Immature natural killer cell (primary cell): Measurements from ENCODE around the gene SLX4. TPM values are rescaled to one million over a fixed set of nuclear protein-coding genes. Genes with fewer than 3 reads are reported as not detected.

Experiments used
- DNase-seq, 3 donors: peaks; one replicate each; pipeline ENCODE4 v3.0.0; 2022; ENCODE audit warnings: mixed read lengths in 1 of 3
- H3K27ac Mint-ChIP-seq, 6 donors: one replicate each; pipeline ENCODE4 v1.8.0; 2020; ENCODE audit warnings: mixed read lengths in 6 of 6, mild to moderate bottlenecking in 5 of 6, inconsistent platforms in 4 of 6, moderate library complexity in 3 of 6
- H3K27me3 Mint-ChIP-seq, 3 donors: one replicate each; pipeline ENCODE4 v1.8.0; 2020 to 2021; ENCODE audit warnings: low read depth in 3 of 3, mild to moderate bottlenecking in 3 of 3, mixed read lengths in 3 of 3, moderate library complexity in 3 of 3, inconsistent platforms in 1 of 3
- H3K36me3 Mint-ChIP-seq, 3 donors: one replicate each; pipeline ENCODE4 v1.8.0; 2020; ENCODE audit warnings: mixed read lengths in 3 of 3, inconsistent platforms in 2 of 3, mild to moderate bottlenecking in 2 of 3
- H3K4me1 Mint-ChIP-seq, 2 donors: one replicate each; pipeline ENCODE4 v1.8.0; 2020; ENCODE audit warnings: inconsistent platforms in 2 of 2, mild to moderate bottlenecking in 2 of 2, mixed read lengths in 2 of 2, moderate library complexity in 1 of 2
- H3K4me3 Mint-ChIP-seq, 5 donors: one replicate each; pipeline ENCODE4 v1.8.0; 2020; ENCODE audit warnings: mild to moderate bottlenecking in 5 of 5, mixed read lengths in 5 of 5, inconsistent platforms in 3 of 5, moderate library complexity in 3 of 5
- H3K9me3 Mint-ChIP-seq, 6 donors: one replicate each; pipeline ENCODE4 v1.8.0; 2020; ENCODE audit warnings: mild to moderate bottlenecking in 6 of 6, mixed read lengths in 6 of 6, inconsistent platforms in 4 of 6, moderate library complexity in 3 of 6
- polyA plus RNA-seq, 3 donors: library from polyadenylated mRNA; unstranded; fragments of 300-500 nt; fragmentation: Illumina TruSeq; gene quantifications; one replicate each; pipeline ENCODE4 v1.2.3, GENCODE V29; 2021

SLX4 gene
- polyA plus RNA-seq, 3 donors from 2014 or later = 0.43 to 1.8 TPM; not detected in 1

DNA sequence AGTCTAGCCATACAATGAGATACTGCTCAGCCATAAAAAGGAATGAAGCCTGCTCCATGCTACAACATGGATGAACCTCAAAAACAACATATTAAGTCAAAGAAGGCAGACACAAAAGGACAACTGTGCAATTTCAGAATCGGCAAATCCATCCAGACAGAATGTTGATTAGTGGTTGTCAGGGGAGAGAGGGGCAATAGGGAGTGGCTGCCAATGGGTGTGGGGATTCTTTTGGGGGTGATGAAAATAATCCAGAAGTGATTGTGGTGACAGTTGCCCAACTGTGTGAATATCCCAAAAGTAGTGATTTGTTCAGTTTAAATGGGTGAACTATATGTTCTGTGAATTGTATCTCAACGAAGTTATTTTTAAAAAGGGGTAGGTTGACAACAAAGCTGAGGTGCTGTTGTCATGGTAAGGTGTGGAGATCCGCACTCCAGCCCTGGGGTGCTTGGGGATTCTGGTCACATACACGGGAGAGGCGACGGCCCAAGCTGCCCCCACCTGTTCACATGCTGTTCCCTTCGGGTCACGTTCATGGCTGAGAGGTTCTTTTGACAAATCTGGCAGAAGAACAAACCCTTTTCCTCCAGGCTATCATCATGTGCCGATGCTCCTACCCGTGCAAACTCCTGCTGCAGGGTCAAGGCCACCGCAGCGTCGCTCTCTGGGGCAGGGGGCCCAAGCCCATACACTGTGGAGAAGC is 9.6 kb downstream of the SLX4 start:
- Mint-ChIP-seq H3K4me1 (peaks cover 11 to 14% of the 10 kb centered on the region in 2 donors), H3K4me3 (no peak overlapping the region), H3K27me3 (peaks cover under 1 to 2% (median 2%) of the 10 kb centered on the region in 3 donors), H3K27ac (peak overlapping the region in 1 of 6 donors; percentile 25), H3K9me3 (no peaks in the 10 kb centered on the region), H3K36me3 (peaks cover 24 to 42% (median 27%) of the 10 kb centered on the region in 3 donors)
- no peak for DNase-seq

DNA sequence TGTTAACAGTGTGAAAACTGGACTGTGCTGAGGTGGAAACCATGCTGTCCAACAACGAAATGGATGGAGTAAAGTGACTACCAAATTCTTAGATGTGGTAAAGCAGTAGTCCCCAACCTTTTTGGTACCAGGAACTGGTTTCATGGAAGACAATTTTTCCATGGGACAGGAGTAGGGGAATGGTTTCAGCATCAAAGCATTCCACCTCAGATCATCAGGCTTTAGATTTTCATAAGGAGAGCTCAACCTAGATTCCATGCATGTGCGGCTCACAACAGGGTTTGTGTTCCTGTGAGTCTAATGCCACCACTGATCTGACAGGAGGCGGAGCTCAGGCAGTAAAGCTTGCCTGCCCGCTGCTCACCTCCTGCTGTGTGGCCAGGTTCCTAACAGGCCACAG is 11.5 kb downstream of the SLX4 start:
- H3K27me3 Mint-ChIP-seq = peaks cover 1 to 2% (median 2%) of the 10 kb centered on the region in 3 donors
- H3K27ac Mint-ChIP-seq = peak overlapping the region in 1 of 6 donors; percentile 40
- H3K36me3 Mint-ChIP-seq = peaks cover 22 to 35% (median 24%) of the 10 kb centered on the region in 3 donors
- no peak overlapping the region for H3K4me3 Mint-ChIP-seq
- peaks cover 10 to 23% of the 10 kb centered on the region in 2 donors for H3K4me1 Mint-ChIP-seq
- no peak for DNase-seq
- H3K9me3 Mint-ChIP-seq = no peaks in the 10 kb centered on the region

DNA sequence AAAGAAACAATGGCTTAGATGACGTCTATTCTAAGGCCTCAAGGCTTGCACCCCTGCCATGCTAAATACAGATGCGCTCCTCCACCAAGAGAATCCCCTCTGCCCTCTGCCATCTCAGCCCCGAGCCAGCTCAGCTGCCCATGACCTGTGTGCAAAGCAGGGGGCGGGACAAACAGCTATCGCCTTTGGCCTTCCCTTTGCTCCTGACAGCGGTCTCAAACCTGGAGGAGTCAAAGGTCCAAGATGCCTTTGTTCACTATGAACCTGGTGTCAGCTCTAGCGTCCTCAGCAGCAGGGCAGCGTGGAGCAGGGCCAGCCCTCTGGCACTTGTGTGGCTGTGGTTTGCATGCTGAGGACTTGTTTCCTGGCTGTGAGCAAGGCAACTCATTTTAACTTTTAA is 12.3 kb downstream of the SLX4 start:
- Mint-ChIP-seq H3K27me3 (peaks cover 2 to 3% (median 2%) of the 10 kb centered on the region in 3 donors), H3K27ac (no peak overlapping the region), H3K9me3 (no peaks in the 10 kb centered on the region), H3K4me3 (peak overlapping the region in 1 of 5 donors; percentile 21), H3K36me3 (peaks cover 22 to 33% (median 24%) of the 10 kb centered on the region in 3 donors), H3K4me1 (peaks cover 10 to 23% of the 10 kb centered on the region in 2 donors)
- no peak for DNase-seq

DNA sequence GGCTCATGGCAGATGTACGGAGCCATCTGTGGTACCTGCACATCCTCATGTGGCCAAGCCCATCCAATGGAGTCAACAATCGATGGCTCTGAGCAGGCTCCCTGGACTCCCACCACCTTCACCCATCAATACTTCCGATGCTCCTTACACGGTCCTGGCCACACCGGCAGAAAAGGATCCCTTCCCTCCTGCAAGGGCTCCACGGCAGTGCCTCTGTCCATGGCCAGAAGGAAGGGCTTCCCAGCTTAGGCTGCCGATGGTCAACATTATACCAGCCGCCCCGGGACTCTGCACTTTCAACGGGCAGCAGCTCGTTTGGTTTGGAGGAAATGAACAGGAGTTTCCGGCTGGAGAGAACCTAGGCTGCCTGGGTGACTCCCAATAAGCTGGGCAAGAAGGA is 13.2 kb downstream of the SLX4 start:
- Mint-ChIP-seq H3K4me3 (no peak overlapping the region), H3K27ac (no peak overlapping the region), H3K9me3 (no peaks in the 10 kb centered on the region), H3K36me3 (peaks cover 18 to 26% (median 20%) of the 10 kb centered on the region in 3 donors), H3K4me1 (peaks cover 10 to 23% of the 10 kb centered on the region in 2 donors), H3K27me3 (peaks cover 2 to 3% (median 2%) of the 10 kb centered on the region in 3 donors)
- no peak for DNase-seq

DNA sequence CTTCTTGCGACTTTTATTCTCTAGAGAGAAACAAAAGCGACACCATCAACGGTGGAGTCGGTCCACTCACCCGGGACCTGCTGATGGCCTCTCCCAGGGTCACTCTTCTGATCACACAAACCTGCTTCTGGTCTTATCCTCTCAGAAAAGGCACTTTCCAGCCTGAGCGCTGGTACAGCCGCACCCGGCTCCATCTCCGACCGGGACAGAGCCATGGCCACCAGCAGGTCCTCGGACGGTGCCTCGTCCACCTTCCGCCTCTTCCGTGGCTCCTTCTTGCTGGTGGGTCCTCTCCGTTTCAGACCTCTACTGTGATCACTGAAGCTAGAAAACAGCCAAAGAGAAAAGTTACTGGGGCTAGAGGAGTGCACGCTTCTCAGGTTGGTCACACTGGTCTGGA is 13.7 kb downstream of the SLX4 start:
- Mint-ChIP-seq H3K4me3 (no peak overlapping the region), H3K27ac (no peak overlapping the region), H3K9me3 (no peaks in the 10 kb centered on the region), H3K27me3 (peaks cover 2 to 3% (median 2%) of the 10 kb centered on the region in 3 donors), H3K4me1 (peaks cover 10 to 23% of the 10 kb centered on the region in 2 donors), H3K36me3 (peaks cover 17 to 24% (median 19%) of the 10 kb centered on the region in 3 donors)
- DNase-seq = no peak

DNA sequence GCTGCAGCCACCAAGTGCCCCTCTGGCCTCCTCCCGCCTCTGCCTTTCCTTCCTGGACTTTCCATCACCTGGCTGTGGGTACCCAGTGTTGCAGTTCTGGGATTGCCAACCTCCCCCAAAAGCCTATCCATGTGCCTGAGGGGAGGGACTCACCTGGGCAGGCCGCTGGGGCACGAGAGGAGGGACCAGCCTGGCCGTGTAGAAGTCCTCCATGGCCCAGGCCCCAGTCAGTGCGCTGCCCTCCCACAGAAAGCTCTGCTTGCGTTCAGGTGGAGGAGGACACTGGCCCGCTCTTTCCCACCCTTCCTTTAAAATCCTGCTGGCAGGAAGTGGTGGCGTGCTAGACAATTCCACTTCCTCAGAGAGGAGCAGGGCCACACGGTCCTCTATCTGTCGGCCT is 14.2 kb downstream of the SLX4 start:
- H3K36me3 Mint-ChIP-seq = peaks cover 14 to 21% (median 19%) of the 10 kb centered on the region in 3 donors
- peaks cover 2 to 3% (median 2%) of the 10 kb centered on the region in 3 donors for H3K27me3 Mint-ChIP-seq
- DNase-seq = no peak
- H3K27ac Mint-ChIP-seq = no peak overlapping the region
- H3K4me3 Mint-ChIP-seq = no peak overlapping the region
- H3K4me1 Mint-ChIP-seq = peaks cover 10 to 23% of the 10 kb centered on the region in 2 donors
- H3K9me3 Mint-ChIP-seq = no peaks in the 10 kb centered on the region

DNA sequence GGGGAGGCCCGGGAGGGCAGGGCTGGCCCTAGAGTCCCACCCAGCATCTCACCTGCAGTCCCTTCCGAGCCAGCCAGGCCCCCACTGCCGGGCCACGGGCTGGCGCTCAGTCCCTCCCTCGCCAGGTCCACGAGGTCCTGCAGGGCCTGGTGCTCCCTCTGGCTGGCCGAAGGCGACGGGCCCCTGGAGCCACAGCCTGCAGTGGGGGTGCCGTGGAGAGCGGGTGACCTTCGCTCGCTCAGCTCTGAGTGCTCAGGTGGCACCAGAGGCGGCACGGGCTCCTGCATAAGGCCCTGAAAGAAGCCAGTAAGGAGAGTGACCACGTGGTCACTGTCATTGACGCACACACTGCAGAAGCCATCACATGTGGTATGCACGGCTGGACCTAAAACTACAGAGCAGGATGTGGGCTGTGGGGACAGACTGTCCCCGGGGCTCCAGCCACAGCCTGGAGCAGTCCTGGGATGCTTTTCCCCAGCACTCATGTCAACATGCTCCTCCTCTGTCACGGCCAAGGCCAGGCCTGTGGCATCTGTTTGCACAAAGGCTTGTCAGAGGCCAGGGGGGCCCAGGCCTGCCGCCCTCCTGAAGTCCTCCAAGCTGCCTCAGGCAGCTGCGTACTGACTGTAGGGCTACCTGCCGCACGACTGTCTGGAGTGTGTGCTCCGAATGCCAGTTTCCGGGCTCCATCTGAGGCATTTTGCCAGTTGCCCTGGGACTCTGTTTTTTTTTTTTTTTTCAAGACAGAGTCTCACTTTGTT is 15.1 kb downstream of the SLX4 start:
- Mint-ChIP-seq H3K4me1 (peaks cover 10 to 23% of the 10 kb centered on the region in 2 donors), H3K27me3 (peaks cover 1 to 3% (median 2%) of the 10 kb centered on the region in 3 donors), H3K9me3 (no peaks in the 10 kb centered on the region), H3K27ac (no peak overlapping the region), H3K36me3 (peaks cover 7 to 18% (median 17%) of the 10 kb centered on the region in 3 donors), H3K4me3 (no peak overlapping the region)
- no peak for DNase-seq

DNA sequence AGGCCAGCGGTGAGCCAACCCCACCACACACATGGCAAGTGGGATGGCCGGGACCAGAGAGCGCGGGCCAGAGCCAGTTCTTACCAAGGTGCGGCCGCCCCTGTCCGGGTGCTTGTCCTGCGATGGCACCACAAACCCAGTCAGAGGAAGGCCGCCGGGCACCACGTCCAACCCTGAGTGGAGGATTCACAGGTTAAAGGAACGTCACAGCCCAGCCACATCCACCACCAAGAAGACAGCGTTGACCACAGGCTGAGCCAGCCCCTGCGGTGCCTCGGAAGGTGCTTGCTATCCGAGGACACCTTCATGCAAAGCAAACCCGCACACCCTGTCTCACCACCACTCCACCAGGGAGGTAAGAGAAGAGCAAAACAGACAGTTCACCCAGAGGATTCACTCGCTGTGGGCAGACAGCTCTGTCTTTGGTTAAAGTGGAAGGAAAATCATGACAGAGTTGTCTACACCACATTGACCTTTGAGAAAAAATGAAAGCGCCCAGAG is 15.8 kb downstream of the SLX4 start:
- peaks cover 10 to 23% of the 10 kb centered on the region in 2 donors for H3K4me1 Mint-ChIP-seq
- H3K9me3 Mint-ChIP-seq = no peaks in the 10 kb centered on the region
- H3K4me3 Mint-ChIP-seq = peak overlapping the region in 3 of 5 donors; percentile 31 to 53 (median 34)
- peaks cover 0 to 3% (median 2%) of the 10 kb centered on the region in 3 donors for H3K27me3 Mint-ChIP-seq
- peak overlapping the region in 2 of 6 donors; percentile 49 to 66 for H3K27ac Mint-ChIP-seq
- DNase-seq = peak; percentile 52 to 59 (median 55)
- peaks cover 10 to 20% (median 19%) of the 10 kb centered on the region in 3 donors for H3K36me3 Mint-ChIP-seq

DNA sequence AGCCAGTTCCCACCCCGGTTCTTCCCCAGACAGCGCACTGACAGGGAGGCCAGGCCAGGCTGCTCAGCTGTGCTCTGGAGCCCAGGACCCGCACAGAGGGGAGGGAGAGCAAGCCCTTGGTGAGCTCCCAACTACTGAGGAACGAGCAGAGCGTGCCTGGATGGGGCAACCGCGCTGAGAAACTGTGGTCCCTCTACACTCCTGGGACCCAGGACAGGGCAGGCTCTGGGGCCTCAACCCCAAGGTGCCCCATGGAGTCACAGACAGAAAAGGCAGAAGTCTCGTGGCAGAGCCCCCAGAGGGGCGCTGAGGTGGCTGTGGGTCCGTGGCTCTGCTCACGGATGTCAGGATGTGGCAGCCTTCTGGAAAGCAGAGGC is 16.3 kb downstream of the SLX4 start:
- no peaks in the 10 kb centered on the region for H3K9me3 Mint-ChIP-seq
- H3K27ac Mint-ChIP-seq = no peak overlapping the region
- peak overlapping the region in 1 of 5 donors; percentile 53 for H3K4me3 Mint-ChIP-seq
- H3K27me3 Mint-ChIP-seq = peaks cover 0 to 3% (median 2%) of the 10 kb centered on the region in 3 donors
- peaks cover 10 to 23% of the 10 kb centered on the region in 2 donors for H3K4me1 Mint-ChIP-seq
- peaks cover 12 to 25% (median 23%) of the 10 kb centered on the region in 3 donors for H3K36me3 Mint-ChIP-seq
- no peak for DNase-seq

DNA sequence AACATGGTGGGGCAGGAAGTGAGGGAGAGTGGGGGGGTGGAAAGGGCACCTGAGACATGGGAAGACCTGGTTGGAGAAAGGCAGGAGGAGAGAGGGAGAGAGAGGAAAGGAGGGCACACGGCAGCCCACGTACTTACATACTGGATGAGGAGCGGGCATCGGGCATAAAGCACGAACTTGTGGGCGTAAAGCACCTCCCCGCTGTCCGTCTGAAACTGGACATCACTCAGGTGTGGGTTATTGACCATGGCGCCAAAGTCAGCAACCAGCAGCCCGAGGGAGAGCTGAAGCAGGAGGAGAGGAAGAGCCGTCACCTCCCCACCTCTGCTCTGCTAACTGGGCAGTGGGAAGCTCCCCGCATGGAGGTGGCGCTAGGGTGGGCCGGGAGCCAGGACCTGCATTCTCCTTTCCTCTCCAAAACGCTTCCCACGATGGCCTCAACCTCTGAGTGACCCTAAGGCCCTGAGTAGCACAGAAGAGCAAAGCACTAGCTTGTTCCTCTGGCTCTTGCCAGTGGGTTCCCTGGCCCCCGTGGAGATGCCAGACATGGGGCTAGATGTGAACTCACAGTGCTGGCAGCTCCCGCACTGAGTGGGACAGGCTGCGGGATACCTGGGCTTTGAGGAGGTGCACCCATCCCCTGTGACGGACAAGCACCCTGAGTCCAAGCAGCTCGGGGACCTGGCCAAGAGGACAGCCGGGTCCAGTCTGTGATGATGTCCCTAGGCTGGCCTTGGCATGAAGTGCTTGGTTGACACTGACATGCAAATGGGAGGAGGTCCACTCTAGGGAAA is 16.9 kb downstream of the SLX4 start:
- no peak for DNase-seq
- peaks cover 0 to 3% (median 2%) of the 10 kb centered on the region in 3 donors for H3K27me3 Mint-ChIP-seq
- no peak overlapping the region for H3K27ac Mint-ChIP-seq
- peaks cover 7 to 18% of the 10 kb centered on the region in 2 donors for H3K4me1 Mint-ChIP-seq
- H3K9me3 Mint-ChIP-seq = no peaks in the 10 kb centered on the region
- H3K36me3 Mint-ChIP-seq = peaks cover 15 to 29% (median 26%) of the 10 kb centered on the region in 3 donors
- H3K4me3 Mint-ChIP-seq = no peak overlapping the region

DNA sequence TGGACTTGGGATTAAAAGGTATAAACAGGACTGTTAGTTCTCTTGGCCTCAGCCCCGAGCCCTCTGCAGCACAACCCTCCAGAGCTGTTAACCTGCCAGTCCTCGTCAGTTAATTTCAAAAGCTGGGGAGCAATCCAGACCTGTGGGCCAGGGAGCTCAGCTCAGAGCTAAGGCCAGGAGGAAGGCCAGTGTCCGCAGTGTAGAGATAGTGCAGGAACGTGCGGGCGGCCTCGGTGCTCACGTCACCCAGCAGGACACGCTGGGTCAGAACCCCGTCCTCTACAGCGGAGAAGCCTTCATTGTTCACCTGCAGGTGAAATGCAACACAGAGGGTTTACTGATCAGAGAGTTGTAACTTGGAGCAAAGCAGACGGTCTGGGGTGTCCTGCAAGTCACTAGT is 18.8 kb downstream of the SLX4 start:
- peaks cover 15 to 33% (median 28%) of the 10 kb centered on the region in 3 donors for H3K36me3 Mint-ChIP-seq
- no peaks in the 10 kb centered on the region for H3K9me3 Mint-ChIP-seq
- H3K27me3 Mint-ChIP-seq = peaks cover 0 to 3% (median 2%) of the 10 kb centered on the region in 3 donors
- no peak overlapping the region for H3K27ac Mint-ChIP-seq
- no peak for DNase-seq
- no peak overlapping the region for H3K4me3 Mint-ChIP-seq
- H3K4me1 Mint-ChIP-seq = peaks cover 0 to 9% of the 10 kb centered on the region in 2 donors

DNA sequence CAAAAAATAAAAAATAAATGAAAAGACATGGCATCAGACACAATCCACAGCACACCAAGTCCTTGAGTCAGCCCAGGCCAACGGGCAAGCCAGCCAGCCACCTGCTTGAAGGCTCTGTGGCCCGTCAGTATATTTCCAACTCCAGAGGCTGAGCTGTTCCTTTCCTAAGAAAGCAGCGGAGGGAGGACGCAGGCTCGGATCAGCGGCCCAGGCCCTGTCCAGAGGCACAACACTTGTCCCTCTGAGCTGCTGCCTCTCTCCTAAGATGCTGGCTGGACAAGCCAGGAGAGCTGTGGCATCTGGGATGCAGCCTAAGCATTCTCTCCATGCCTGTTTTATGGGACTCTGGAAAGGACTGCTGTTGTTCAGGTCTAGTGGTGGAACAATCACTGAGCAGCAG is 19.4 kb downstream of the SLX4 start:
- Mint-ChIP-seq H3K4me1 (peaks cover 0 to 9% of the 10 kb centered on the region in 2 donors), H3K4me3 (no peak overlapping the region), H3K27me3 (peaks cover 0 to 3% (median 0%) of the 10 kb centered on the region in 3 donors), H3K9me3 (no peaks in the 10 kb centered on the region), H3K36me3 (peaks cover 15 to 33% (median 25%) of the 10 kb centered on the region in 3 donors), H3K27ac (no peak overlapping the region)
- DNase-seq = no peak

DNA sequence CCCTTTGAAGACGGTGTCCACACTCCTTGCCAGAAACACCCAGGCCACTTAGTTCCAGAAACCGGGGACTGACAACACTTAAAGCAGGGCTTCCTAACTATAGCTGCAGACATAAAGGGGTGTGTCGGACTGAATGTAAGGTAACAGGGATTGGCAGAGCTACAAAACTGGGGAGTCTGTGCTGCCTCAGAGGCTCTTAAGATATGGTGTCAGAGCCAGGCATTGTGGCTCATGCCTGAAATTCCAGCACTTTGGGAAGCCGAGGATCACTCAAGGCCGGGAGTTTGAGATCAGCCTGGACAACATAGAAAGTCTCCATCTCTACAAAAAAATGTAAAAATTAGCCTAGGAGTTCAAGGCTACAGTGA is 20.0 kb downstream of the SLX4 start:
- H3K4me3 Mint-ChIP-seq = no peak overlapping the region
- peaks cover 0 to 1% (median 0%) of the 10 kb centered on the region in 3 donors for H3K27me3 Mint-ChIP-seq
- DNase-seq = no peak
- peaks cover 15 to 33% (median 25%) of the 10 kb centered on the region in 3 donors for H3K36me3 Mint-ChIP-seq
- peaks cover 0 to 9% of the 10 kb centered on the region in 2 donors for H3K4me1 Mint-ChIP-seq
- H3K27ac Mint-ChIP-seq = no peak overlapping the region
- no peaks in the 10 kb centered on the region for H3K9me3 Mint-ChIP-seq
